HEK293 (cell line): ENCODE results near the gene LST1.
A peak's percentile ranks its signal among the peaks of the same experiment; 100 is the strongest.

Source experiments
- CTCF ChIA-PET: fragments of 350-600 bp; formaldehyde crosslinking; extraction: SDS; loops from one replicate; lab custom pipeline; 2021; ENCODE audit warnings: antibody characterized with exemption; lab: Yijun Ruan, JAX
- POLR2A ChIA-PET: fragments of 300-600 bp; formaldehyde crosslinking; extraction: SDS; loops from one replicate; lab custom pipeline; 2020; ENCODE audit warnings: antibody characterized with exemption, inconsistent platforms; lab: Yijun Ruan, JAX
- H3K27ac ChIP-seq: fragments of 200-500 bp; sonication (Bioruptor generic); 2 replicates; pipeline ENCODE4 v1.5.1; 2014; ENCODE audit warnings: low read depth, low read length, control low read depth, inconsistent platforms; ENCODE audit errors: extremely low read depth
- H3K36me3 ChIP-seq, 2 experiments: fragments of 200-500 bp in 1 of 2; sonication (Bioruptor generic) in 1 of 2; 1 replicate in 1 of 2; 2 replicates in 1 of 2; pipeline ENCODE4 v1.5.1; 2014 to 2017; ENCODE audit warnings: inconsistent platforms in 2 of 2, low read length in 2 of 2; ENCODE audit not compliant: control insufficient read depth in 2 of 2, insufficient read depth in 1 of 2
- H3K4me1 ChIP-seq: fragments of 200-500 bp; sonication (Bioruptor generic); 2 replicates; pipeline ENCODE4 v1.5.1; 2014; ENCODE audit warnings: mild to moderate bottlenecking, low read length, inconsistent platforms; ENCODE audit not compliant: control insufficient read depth, insufficient read depth
- H3K4me3 ChIP-seq: 2 replicates; pipeline ENCODE4 v1.5.1; 2011; ENCODE audit warnings: low read depth, mild to moderate bottlenecking, control low read depth, low read length, moderate library complexity
- H3K9me3 ChIP-seq: fragments of 200-500 bp; sonication (Bioruptor generic); 2 replicates; pipeline ENCODE4 v1.5.1; 2014; ENCODE audit warnings: low read depth, low read length, inconsistent platforms; ENCODE audit not compliant: control insufficient read depth, insufficient read depth
- REPIN1 ChIP-seq: fragments of 450-650 bp; formaldehyde crosslinking; IDR thresholded peaks from 2 replicates; pipeline ENCODE4 v1.5.1; 2017; ENCODE audit warnings: missing biosample characterization, missing genetic modification characterization, low read depth
- SCRT2 ChIP-seq: fragments of 450-650 bp; formaldehyde crosslinking; IDR thresholded peaks from 2 replicates; pipeline ENCODE4 v1.5.1; 2016; ENCODE audit warnings: missing biosample characterization, missing genetic modification characterization
- SP3 ChIP-seq: fragments of 450-650 bp; formaldehyde crosslinking; IDR thresholded peaks from 2 replicates; pipeline ENCODE4 v1.5.1; 2016; ENCODE audit warnings: missing biosample characterization, missing genetic modification characterization
- ZBTB8A ChIP-seq: fragments of 450-650 bp; formaldehyde crosslinking; IDR thresholded peaks from 2 replicates; pipeline ENCODE4 v1.5.1; 2016; ENCODE audit warnings: missing biosample characterization, missing genetic modification characterization
- ZEB2 ChIP-seq: fragments of 450-650 bp; formaldehyde crosslinking; IDR thresholded peaks from 2 replicates; pipeline ENCODE4 v1.5.1; 2016; ENCODE audit warnings: missing biosample characterization, missing genetic modification characterization
- ZFP69B ChIP-seq: fragments of 450-650 bp; formaldehyde crosslinking; IDR thresholded peaks from 2 replicates; pipeline ENCODE4 v1.5.1; 2016; ENCODE audit warnings: missing biosample characterization, missing genetic modification characterization
- ZNF174 ChIP-seq: fragments of 450-650 bp; formaldehyde crosslinking; IDR thresholded peaks from 2 replicates; pipeline ENCODE4 v1.5.0; 2017; ENCODE audit warnings: missing biosample characterization, mild to moderate bottlenecking, missing genetic modification characterization
- ZNF214 ChIP-seq: fragments of 450-650 bp; formaldehyde crosslinking; IDR thresholded peaks from 2 replicates; pipeline ENCODE4 v1.5.1; 2017; ENCODE audit warnings: missing biosample characterization, mild to moderate bottlenecking, missing genetic modification characterization, borderline replicate concordance
- ZNF239 ChIP-seq: fragments of 450-650 bp; formaldehyde crosslinking; IDR thresholded peaks from 2 replicates; pipeline ENCODE4 v1.5.1; 2016; ENCODE audit warnings: missing biosample characterization, missing genetic modification characterization
- ZNF266 ChIP-seq: fragments of 450-650 bp; formaldehyde crosslinking; IDR thresholded peaks from 2 replicates; pipeline ENCODE4 v1.5.1; 2016; ENCODE audit warnings: missing biosample characterization, missing genetic modification characterization, low read depth
- ZNF274 ChIP-seq, 2 experiments: fragments of 200-500 bp in 1 of 2; fragments of 450-650 bp in 1 of 2; sonication (Bioruptor generic) in 1 of 2; formaldehyde crosslinking in 1 of 2; IDR thresholded peaks; 2 replicates each; pipeline versions ENCODE4 v1.5.1 to v1.6.1; 2014 to 2016; ENCODE audit warnings: borderline replicate concordance in 1 of 2, inconsistent platforms in 1 of 2, low read length in 1 of 2, missing biosample characterization in 1 of 2, missing genetic modification characterization in 1 of 2
- ZNF324 ChIP-seq: fragments of 450-650 bp; formaldehyde crosslinking; IDR thresholded peaks from 2 replicates; pipeline ENCODE4 v1.5.1; 2016; ENCODE audit warnings: missing biosample characterization, missing genetic modification characterization
- ZNF350 ChIP-seq: fragments of 450-650 bp; formaldehyde crosslinking; IDR thresholded peaks from 2 replicates; pipeline ENCODE4 v1.5.0; 2017; ENCODE audit warnings: missing biosample characterization, mild to moderate bottlenecking, missing genetic modification characterization
- ZNF354C ChIP-seq: fragments of 450-650 bp; formaldehyde crosslinking; IDR thresholded peaks from 2 replicates; pipeline ENCODE4 v1.5.1; 2016; ENCODE audit warnings: missing biosample characterization, missing genetic modification characterization, low read depth, borderline replicate concordance
- ZNF416 ChIP-seq: fragments of 450-650 bp; formaldehyde crosslinking; IDR thresholded peaks from 2 replicates; pipeline ENCODE4 v1.5.1; 2016; ENCODE audit warnings: missing biosample characterization, missing genetic modification characterization
- ZNF544 ChIP-seq: fragments of 450-650 bp; formaldehyde crosslinking; IDR thresholded peaks from 2 replicates; pipeline ENCODE4 v1.5.0; 2017; ENCODE audit warnings: missing biosample characterization, missing genetic modification characterization
- ZNF558 ChIP-seq: fragments of 450-650 bp; formaldehyde crosslinking; IDR thresholded peaks from 2 replicates; pipeline ENCODE4 v1.5.1; 2016; ENCODE audit warnings: missing biosample characterization, missing genetic modification characterization
- ZNF596 ChIP-seq: fragments of 450-650 bp; IDR thresholded peaks from 2 replicates; pipeline ENCODE4 v1.5.0; 2018; ENCODE audit warnings: missing biosample characterization, mild to moderate bottlenecking, missing genetic modification characterization, moderate library complexity
- ZNF600 ChIP-seq: fragments of 450-650 bp; formaldehyde crosslinking; IDR thresholded peaks from 2 replicates; pipeline ENCODE4 v1.5.1; 2016; ENCODE audit warnings: missing biosample characterization, missing genetic modification characterization
- ZNF654 ChIP-seq: fragments of 450-650 bp; formaldehyde crosslinking; IDR thresholded peaks from 2 replicates; pipeline ENCODE4 v1.5.1; 2016; ENCODE audit warnings: low read depth, missing biosample characterization, missing genetic modification characterization
- ZNF670 ChIP-seq: fragments of 450-650 bp; formaldehyde crosslinking; IDR thresholded peaks from 2 replicates; pipeline ENCODE4 v1.5.1; 2016; ENCODE audit warnings: missing biosample characterization, missing genetic modification characterization, low read depth
- ZXDB ChIP-seq: fragments of 450-650 bp; formaldehyde crosslinking; IDR thresholded peaks from 2 replicates; pipeline ENCODE4 v1.5.1; 2016; ENCODE audit warnings: missing biosample characterization, missing genetic modification characterization
- TF ChIP-seq, protein P1 (sequence below): fragments of 450-650 bp; IDR thresholded peaks from 2 replicates; pipeline ENCODE4 v1.5.1; 2018; ENCODE audit warnings: missing biosample characterization, missing genetic modification characterization
- TF ChIP-seq, protein P2 (sequence below): fragments of 450-650 bp; formaldehyde crosslinking; IDR thresholded peaks from 2 replicates; pipeline ENCODE4 v1.5.1; 2016; ENCODE audit warnings: missing biosample characterization, missing genetic modification characterization
- TF ChIP-seq, protein P3 (sequence below): fragments of 450-650 bp; formaldehyde crosslinking; IDR thresholded peaks from 2 replicates; pipeline ENCODE4 v1.5.1; 2016; ENCODE audit warnings: missing biosample characterization, missing genetic modification characterization
- TF ChIP-seq, protein P4 (sequence below): fragments of 450-650 bp; formaldehyde crosslinking; IDR thresholded peaks from 2 replicates; pipeline ENCODE4 v1.5.1; 2016; ENCODE audit warnings: missing biosample characterization, missing genetic modification characterization

The LST1 gene

DNA sequence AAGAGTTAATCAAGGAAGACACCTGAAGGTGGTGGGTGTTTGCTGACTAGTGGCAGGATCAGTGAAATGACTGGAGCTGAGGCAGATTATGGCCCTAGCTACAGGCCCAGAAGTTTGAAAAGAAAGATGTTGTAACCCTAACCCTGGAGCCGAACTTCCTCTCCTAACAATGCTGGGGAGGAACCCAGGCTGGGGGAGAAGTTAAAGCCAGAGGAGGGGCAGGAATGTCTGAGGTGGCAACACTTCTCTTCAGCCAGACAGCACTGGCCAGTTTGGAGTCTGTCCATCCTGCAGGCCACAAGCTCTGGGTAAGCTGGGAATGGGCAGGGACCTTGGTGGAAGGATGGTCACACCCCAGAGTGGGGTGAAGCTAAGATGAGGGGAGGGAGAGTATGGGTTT lies at the start of gene LST1:
LST1 (plus strand) TSS at position 270 of the 400 bp plus-strand sequence. CDS start 1,023 bp downstream, outside the sequence.
- Histone ChIP-seq H3K9me3 (no peaks in the 10 kb centered on the region), H3K4me3 (no peak within 1 kb of the TSS), H3K36me3 (no peaks in the 10 kb centered on the region), H3K27ac (no peak within 1 kb of the TSS), H3K4me1 (peaks cover 4% of the 10 kb centered on the region; the same call in 1 of the 2 replicates)
- TF ChIP-seq ZNF670 = no peak
- TF ChIP-seq, protein P1, sequence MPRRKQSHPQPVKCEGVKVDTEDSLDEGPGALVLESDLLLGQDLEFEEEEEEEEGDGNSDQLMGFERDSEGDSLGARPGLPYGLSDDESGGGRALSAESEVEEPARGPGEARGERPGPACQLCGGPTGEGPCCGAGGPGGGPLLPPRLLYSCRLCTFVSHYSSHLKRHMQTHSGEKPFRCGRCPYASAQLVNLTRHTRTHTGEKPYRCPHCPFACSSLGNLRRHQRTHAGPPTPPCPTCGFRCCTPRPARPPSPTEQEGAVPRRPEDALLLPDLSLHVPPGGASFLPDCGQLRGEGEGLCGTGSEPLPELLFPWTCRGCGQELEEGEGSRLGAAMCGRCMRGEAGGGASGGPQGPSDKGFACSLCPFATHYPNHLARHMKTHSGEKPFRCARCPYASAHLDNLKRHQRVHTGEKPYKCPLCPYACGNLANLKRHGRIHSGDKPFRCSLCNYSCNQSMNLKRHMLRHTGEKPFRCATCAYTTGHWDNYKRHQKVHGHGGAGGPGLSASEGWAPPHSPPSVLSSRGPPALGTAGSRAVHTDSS = no peak
- no peak for TF ChIP-seq ZFP69B
- TF ChIP-seq ZEB2 = no peak
- no peak for TF ChIP-seq ZNF654 (tag by site-specific recombination)
- TF ChIP-seq SCRT2 (tag by site-specific recombination) = no peak
- TF ChIP-seq ZBTB8A (tag by site-specific recombination) = no peak
- no peak for TF ChIP-seq ZNF416 (tag by site-specific recombination)
- no peak for TF ChIP-seq ZNF214 (tag by site-specific recombination)
- TF ChIP-seq SP3 (tag by site-specific recombination) = no peak
- TF ChIP-seq, protein P2, sequence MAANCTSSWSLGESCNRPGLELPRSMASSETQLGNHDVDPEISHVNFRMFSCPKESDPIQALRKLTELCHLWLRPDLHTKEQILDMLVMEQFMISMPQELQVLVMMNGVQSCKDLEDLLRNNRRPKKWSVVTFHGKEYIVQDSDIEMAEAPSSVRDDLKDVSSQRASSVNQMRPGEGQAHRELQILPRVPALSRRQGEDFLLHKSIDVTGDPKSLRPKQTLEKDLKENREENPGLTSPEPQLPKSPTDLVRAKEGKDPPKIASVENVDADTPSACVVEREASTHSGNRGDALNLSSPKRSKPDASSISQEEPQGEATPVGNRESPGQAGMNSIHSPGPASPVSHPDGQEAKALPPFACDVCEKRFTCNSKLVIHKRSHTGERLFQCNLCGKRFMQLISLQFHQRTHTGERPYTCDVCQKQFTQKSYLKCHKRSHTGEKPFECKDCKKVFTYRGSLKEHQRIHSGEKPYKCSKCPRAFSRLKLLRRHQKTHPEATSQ (tag by site-specific recombination) = no peak
- no peak for TF ChIP-seq ZNF596 (tag by site-specific recombination)
- TF ChIP-seq ZNF274 (IDR thresholded peaks at IDR 0.05; ENCODE audit: low read length) = no peak
- no peak for TF ChIP-seq ZNF274 (tag by site-specific recombination; IDR thresholded peaks at IDR 0.05; ENCODE audit: borderline replicate concordance)
- TF ChIP-seq, protein P3, sequence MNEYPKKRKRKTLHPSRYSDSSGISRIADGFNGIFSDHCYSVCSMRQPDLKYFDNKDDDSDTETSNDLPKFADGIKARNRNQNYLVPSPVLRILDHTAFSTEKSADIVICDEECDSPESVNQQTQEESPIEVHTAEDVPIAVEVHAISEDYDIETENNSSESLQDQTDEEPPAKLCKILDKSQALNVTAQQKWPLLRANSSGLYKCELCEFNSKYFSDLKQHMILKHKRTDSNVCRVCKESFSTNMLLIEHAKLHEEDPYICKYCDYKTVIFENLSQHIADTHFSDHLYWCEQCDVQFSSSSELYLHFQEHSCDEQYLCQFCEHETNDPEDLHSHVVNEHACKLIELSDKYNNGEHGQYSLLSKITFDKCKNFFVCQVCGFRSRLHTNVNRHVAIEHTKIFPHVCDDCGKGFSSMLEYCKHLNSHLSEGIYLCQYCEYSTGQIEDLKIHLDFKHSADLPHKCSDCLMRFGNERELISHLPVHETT (tag by site-specific recombination) = no peak
- no peak for TF ChIP-seq ZNF174
- no peak for TF ChIP-seq ZNF558 (tag by site-specific recombination)
- TF ChIP-seq REPIN1 (tag by site-specific recombination) = no peak
- no peak for TF ChIP-seq ZNF544 (tag by site-specific recombination)
- TF ChIP-seq ZNF350 = no peak
- TF ChIP-seq ZNF239 (tag by site-specific recombination) = no peak
- CTCF ChIA-PET = interaction anchor here (0.6 to 18.7 kb wide), 15 partner anchors 8 to 390 kb away, joined by 3 to 518 read pairs (median 3); partner anchors contain the start of genes ATP6V1G2, NCR3, NFKBIL1 and TNF
- POLR2A ChIA-PET = no interaction called here

DNA sequence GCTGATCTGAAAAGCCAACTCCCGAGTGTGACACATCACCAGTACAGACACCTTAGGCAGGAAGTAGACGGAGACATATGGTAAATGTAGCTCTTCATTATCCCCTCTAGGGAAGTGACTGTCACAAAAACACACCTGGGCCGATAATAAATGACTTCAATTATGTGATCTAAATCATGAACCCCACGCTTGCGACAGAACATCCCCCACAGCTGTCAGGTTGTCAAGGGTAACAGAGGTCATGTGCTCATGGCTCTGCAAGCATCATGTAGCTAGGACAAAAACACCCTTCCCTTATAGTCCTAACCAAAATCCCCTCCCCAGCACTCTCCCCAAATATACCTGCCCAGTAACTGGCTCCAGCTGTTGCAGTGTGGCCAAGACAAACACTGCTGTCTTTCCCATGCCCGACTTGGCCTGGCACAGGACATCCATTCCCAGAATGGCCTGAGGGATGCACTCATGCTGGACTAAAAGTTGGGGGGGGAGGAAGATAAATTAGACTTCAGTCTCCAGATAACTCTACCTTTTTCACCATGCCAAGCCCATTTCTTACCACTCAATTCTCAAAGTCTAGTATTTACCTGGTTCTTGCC lies 47.2 kb upstream of the LST1 start:
- POLR2A ChIA-PET = interaction anchor here (0.5 to 2.1 kb wide), 5 partner anchors 10 to 291 kb away, joined by 3 to 32 read pairs (median 4); partner anchors contain the start of genes MCCD1 and MICB
- Histone ChIP-seq H3K4me1 (peaks cover 14% of the 10 kb centered on the region), H3K36me3 (peaks cover 64 to 73% of the 10 kb centered on the region in 2 experiments), H3K4me3 (peak overlapping the region; percentile 64)
- CTCF ChIA-PET = interaction anchor here (0.6 to 13.9 kb wide), 3 partner anchors 45 to 58 kb away, joined by 3 to 431 read pairs (median 40); partner anchors contain the start of genes LST1 and NCR3
- TF ChIP-seq ZNF354C (tag by site-specific recombination) (no peak), ZXDB (tag by site-specific recombination) (no peak), ZNF324 (tag by site-specific recombination) (no peak), ZNF214 (tag by site-specific recombination) (no peak), ZNF600 (tag by site-specific recombination) (0 out of 2 replicates have a peak, but pooled peaks have one; percentile 22), ZNF266 (tag by site-specific recombination) (no peak)
- TF ChIP-seq, protein P4, sequence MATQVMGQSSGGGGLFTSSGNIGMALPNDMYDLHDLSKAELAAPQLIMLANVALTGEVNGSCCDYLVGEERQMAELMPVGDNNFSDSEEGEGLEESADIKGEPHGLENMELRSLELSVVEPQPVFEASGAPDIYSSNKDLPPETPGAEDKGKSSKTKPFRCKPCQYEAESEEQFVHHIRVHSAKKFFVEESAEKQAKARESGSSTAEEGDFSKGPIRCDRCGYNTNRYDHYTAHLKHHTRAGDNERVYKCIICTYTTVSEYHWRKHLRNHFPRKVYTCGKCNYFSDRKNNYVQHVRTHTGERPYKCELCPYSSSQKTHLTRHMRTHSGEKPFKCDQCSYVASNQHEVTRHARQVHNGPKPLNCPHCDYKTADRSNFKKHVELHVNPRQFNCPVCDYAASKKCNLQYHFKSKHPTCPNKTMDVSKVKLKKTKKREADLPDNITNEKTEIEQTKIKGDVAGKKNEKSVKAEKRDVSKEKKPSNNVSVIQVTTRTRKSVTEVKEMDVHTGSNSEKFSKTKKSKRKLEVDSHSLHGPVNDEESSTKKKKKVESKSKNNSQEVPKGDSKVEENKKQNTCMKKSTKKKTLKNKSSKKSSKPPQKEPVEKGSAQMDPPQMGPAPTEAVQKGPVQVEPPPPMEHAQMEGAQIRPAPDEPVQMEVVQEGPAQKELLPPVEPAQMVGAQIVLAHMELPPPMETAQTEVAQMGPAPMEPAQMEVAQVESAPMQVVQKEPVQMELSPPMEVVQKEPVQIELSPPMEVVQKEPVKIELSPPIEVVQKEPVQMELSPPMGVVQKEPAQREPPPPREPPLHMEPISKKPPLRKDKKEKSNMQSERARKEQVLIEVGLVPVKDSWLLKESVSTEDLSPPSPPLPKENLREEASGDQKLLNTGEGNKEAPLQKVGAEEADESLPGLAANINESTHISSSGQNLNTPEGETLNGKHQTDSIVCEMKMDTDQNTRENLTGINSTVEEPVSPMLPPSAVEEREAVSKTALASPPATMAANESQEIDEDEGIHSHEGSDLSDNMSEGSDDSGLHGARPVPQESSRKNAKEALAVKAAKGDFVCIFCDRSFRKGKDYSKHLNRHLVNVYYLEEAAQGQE (tag by site-specific recombination) = 0 out of 2 replicates have a peak, but pooled peaks have one; percentile 15
- TF ChIP-seq, all 188 proteins: peak for 2
- Histone ChIP-seq H3K9me3 (no peaks in the 10 kb centered on the region), H3K27ac (0 out of 2 replicates have a peak overlapping the region, but pooled peaks have one; percentile 100)
